ENCODE measurements around the gene AUTS2. TPM values are rescaled to one million over a fixed set of nuclear protein-coding genes. Genes with fewer than 3 reads are reported as not detected.

The AUTS2 gene
- total and polyA plus RNA-seq, 9 of the 15 experiments (the other 6 are each of a cell fraction or from before 2014, with no cell fraction given): 0.58 TPM; not detected in 8

DNA sequence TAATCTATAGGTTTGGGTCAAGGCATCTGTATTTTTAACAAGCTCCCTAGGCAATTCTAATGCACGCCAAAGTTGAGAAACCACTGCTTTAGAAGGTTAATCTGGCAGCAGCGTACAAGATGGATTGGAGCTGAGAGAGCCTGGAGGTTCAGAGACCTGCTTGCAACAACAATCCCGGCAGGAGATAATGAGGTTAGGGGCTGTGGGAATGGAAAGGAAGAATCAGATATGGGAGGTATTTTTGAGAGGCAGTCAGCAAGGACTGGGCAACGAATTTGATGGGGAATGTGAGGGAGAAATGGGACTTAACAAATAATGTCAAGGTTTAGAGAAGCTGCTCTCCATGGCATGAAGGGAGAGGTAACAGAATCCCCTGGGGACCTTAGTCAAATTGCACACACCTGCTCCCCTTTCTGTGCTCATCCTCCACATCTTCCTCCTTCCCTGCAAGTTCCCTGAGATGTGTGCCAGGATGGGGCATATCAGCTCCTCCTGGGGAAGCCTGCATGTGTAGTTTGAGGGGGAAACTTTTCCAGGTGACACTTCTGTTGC is 802.6 kb downstream of the AUTS2 start:
- POLR2A ChIA-PET: no interaction called here
- no peaks in the 10 kb centered on the region for H3K9me1 ChIP-seq (ENCODE audit: control insufficient read depth, insufficient read depth, low read length)
- no peak for FAIRE-seq
- H4K20me1 ChIP-seq (replicated peaks; ENCODE audit: control insufficient read depth, insufficient read depth, low read length): no peaks in the 10 kb centered on the region; the same call in 1 of the 2 replicates
- no peak overlapping the region for H3K27ac ChIP-seq (ENCODE audit: extremely low read depth, low read depth, low read length)
- no peak for TF ChIP-seq NR3C1 (CRISPR knock-in tag; IDR thresholded peaks at IDR 0.05)
- no peak for TF ChIP-seq CXXC5 (CRISPR knock-in tag; IDR thresholded peaks at IDR 0.05)
- no peak for TF ChIP-seq THRB (CRISPR knock-in tag; conservative IDR thresholded peaks at IDR 0.05)
- TF ChIP-seq ZKSCAN3 (CRISPR knock-in tag; IDR thresholded peaks at IDR 0.05): no peak
- TF ChIP-seq, protein P1, sequence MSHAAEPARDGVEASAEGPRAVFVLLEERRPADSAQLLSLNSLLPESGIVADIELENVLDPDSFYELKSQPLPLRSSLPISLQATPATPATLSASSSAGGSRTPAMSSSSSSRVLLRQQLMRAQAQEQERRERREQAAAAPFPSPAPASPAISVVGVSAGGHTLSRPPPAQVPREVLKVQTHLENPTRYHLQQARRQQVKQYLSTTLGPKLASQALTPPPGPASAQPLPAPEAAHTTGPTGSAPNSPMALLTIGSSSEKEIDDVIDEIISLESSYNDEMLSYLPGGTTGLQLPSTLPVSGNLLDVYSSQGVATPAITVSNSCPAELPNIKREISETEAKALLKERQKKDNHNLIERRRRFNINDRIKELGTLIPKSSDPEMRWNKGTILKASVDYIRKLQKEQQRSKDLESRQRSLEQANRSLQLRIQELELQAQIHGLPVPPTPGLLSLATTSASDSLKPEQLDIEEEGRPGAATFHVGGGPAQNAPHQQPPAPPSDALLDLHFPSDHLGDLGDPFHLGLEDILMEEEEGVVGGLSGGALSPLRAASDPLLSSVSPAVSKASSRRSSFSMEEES (CRISPR knock-in tag; IDR thresholded peaks at IDR 0.05): no peak
- TF ChIP-seq HNRNPH1 (optimal IDR thresholded peaks at IDR 0.05; ENCODE audit: low read depth, low read length): no peak
- TF ChIP-seq, protein P2, sequence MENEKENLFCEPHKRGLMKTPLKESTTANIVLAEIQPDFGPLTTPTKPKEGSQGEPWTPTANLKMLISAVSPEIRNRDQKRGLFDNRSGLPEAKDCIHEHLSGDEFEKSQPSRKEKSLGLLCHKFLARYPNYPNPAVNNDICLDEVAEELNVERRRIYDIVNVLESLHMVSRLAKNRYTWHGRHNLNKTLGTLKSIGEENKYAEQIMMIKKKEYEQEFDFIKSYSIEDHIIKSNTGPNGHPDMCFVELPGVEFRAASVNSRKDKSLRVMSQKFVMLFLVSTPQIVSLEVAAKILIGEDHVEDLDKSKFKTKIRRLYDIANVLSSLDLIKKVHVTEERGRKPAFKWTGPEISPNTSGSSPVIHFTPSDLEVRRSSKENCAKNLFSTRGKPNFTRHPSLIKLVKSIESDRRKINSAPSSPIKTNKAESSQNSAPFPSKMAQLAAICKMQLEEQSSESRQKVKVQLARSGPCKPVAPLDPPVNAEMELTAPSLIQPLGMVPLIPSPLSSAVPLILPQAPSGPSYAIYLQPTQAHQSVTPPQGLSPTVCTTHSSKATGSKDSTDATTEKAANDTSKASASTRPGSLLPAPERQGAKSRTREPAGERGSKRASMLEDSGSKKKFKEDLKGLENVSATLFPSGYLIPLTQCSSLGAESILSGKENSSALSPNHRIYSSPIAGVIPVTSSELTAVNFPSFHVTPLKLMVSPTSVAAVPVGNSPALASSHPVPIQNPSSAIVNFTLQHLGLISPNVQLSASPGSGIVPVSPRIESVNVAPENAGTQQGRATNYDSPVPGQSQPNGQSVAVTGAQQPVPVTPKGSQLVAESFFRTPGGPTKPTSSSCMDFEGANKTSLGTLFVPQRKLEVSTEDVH (IDR thresholded peaks at IDR 0.05; ENCODE audit: low read depth, partially characterized antibody): no peak
- H3K79me2 ChIP-seq (ENCODE audit: control insufficient read depth, insufficient read depth, low read length): no peaks in the 10 kb centered on the region
- DNase-seq (ENCODE audit: extremely low read depth in 1 of 4, low spot score in 3 of 4): no peak
- peaks cover under 1 to 6% of the 10 kb centered on the region in 2 experiments; a peak in 3 of 5 replicates for H3K27me3 ChIP-seq (ENCODE audit: control insufficient read depth in 2 of 2, insufficient read depth in 2 of 2, low read length in 2 of 2)
- no peak overlapping the region for H3K9ac ChIP-seq (ENCODE audit: insufficient read depth in 1 of 2, low read depth in 2 of 2, low read length in 2 of 2)
- ATAC-seq: no peak
- in situ Hi-C loops (cut with MboI) (no loop called here), intact Hi-C loops (cut with micrococcal nuclease) (no loop called here)
- WGBS (ENCODE audit: insufficient coverage, low coverage, missing lambda C conversion rate): 1% methylated on average over 4 of the region's 4 CpGs
- H3K4me3 ChIP-seq: no peak overlapping the region
- no peak overlapping the region for H2AFZ ChIP-seq (ENCODE audit: low read depth, low read length)
- H3K9me3 ChIP-seq (replicated peaks; ENCODE audit: control insufficient read depth, insufficient read depth, low read depth, low read length): no peaks in the 10 kb centered on the region
- H3K4me2 ChIP-seq (ENCODE audit: insufficient read depth, low read length): no peak overlapping the region
- BruUV-seq (replicated peaks): no TSS peak
- H3K4me1 ChIP-seq (replicated peaks in 1 of 2; ENCODE audit: control insufficient read depth in 2 of 2, insufficient read depth in 2 of 2, low read length in 2 of 2): no peaks in the 10 kb centered on the region
- no peaks in the 10 kb centered on the region for H3K36me3 ChIP-seq (ENCODE audit: control insufficient read depth, insufficient read depth, low read length)
- CTCF ChIA-PET (ENCODE audit: low intra/inter-chr PET ratio): no interaction called here
